OCI-LY1 (cell line): ENCODE measurements around the gene UTP20.

Source experiments
- H2AFZ ChIP-seq: fragments of 200-600 bp; sonication (generic), shearing (Covaris generic); 2 replicates; pipeline ENCODE4 v1.6.0; 2014; ENCODE audit warnings: antibody characterized with exemption, mild to moderate bottlenecking, low read length
- H3F3A ChIP-seq: fragments of 200-600 bp; sonication (generic), shearing (Covaris generic); 2 replicates; pipeline ENCODE4 v1.6.0; 2014; ENCODE audit warnings: mild to moderate bottlenecking, antibody characterized with exemption, low read length, moderate library complexity; ENCODE audit not compliant: insufficient read depth
- H3K27ac ChIP-seq: fragments of 200-600 bp; sonication (generic); 2 replicates; pipeline ENCODE4 v1.5.1; 2014; ENCODE audit warnings: low read length, mixed run types, mild to moderate bottlenecking, low read depth; ENCODE audit not compliant: poor library complexity, severe bottlenecking
- H3K27me3 ChIP-seq: fragments of 200-600 bp; sonication (generic); 2 replicates; pipeline ENCODE4 v1.6.0; 2014; ENCODE audit warnings: antibody characterized with exemption, mild to moderate bottlenecking, low read length, moderate library complexity; ENCODE audit not compliant: insufficient read depth
- H3K36me3 ChIP-seq: fragments of 200-600 bp; sonication (generic); 2 replicates; pipeline ENCODE4 v1.6.1; 2014; ENCODE audit warnings: mild to moderate bottlenecking, antibody characterized with exemption, low read length, moderate library complexity, mixed read lengths; ENCODE audit not compliant: insufficient read depth
- H3K4me1 ChIP-seq: fragments of 200-600 bp; sonication (generic); 2 replicates; pipeline ENCODE4 v1.5.1; 2014; ENCODE audit warnings: mild to moderate bottlenecking, low read length, moderate library complexity; ENCODE audit not compliant: insufficient read depth, severe bottlenecking
- H3K4me2 ChIP-seq: fragments of 200-600 bp; sonication (generic), shearing (Covaris generic); 2 replicates; pipeline ENCODE4 v1.6.1; 2014; ENCODE audit warnings: low read length
- H3K4me3 ChIP-seq: fragments of 200-600 bp; sonication (generic); 2 replicates; pipeline ENCODE4 v1.5.1; 2014; ENCODE audit warnings: low read length, low read depth, mild to moderate bottlenecking, mixed read lengths; ENCODE audit not compliant: poor library complexity, severe bottlenecking
- H3K79me2 ChIP-seq: fragments of 200-600 bp; shearing (Covaris generic); 2 replicates; pipeline ENCODE4 v1.6.1; 2016; ENCODE audit warnings: mixed run types, low read length, mixed read lengths; ENCODE audit not compliant: insufficient read depth
- H3K9ac ChIP-seq: fragments of 200-600 bp; sonication (generic), shearing (Covaris generic); 2 replicates; pipeline ENCODE4 v1.6.1; 2014; ENCODE audit warnings: mild to moderate bottlenecking, low read length, mixed read lengths
- H3K9me2 ChIP-seq: fragments of 200-600 bp; sonication (generic), shearing (Covaris generic); 2 replicates; pipeline ENCODE4 v1.6.1; 2014; ENCODE audit warnings: low read depth, mild to moderate bottlenecking, low read length, mixed read lengths
- H3K9me3 ChIP-seq: fragments of 200-600 bp; shearing (Covaris generic); 2 replicates; pipeline ENCODE4 v1.6.1; 2014; ENCODE audit warnings: low read length, mixed read lengths
- H4K20me1 ChIP-seq: fragments of 200-600 bp; sonication (generic), shearing (Covaris generic); 2 replicates; pipeline ENCODE4 v1.6.0; 2016; ENCODE audit warnings: mild to moderate bottlenecking, low read length; ENCODE audit not compliant: insufficient read depth
- EZH2 ChIP-seq: fragments of 200-600 bp; sonication (generic), shearing (Covaris generic); IDR thresholded peaks from 2 replicates; pipeline ENCODE4 v1.8.0; 2017; ENCODE audit warnings: borderline replicate concordance, mixed run types, mild to moderate bottlenecking, antibody characterized with exemption, low read length, moderate library complexity, mixed read lengths
- TF ChIP-seq, protein P1 (sequence below): fragments of 200-600 bp; sonication (generic), shearing (Covaris generic); IDR thresholded peaks from 2 replicates; pipeline ENCODE4 v1.5.1; 2017; ENCODE audit warnings: mild to moderate bottlenecking, antibody characterized with exemption, low read length, moderate library complexity, mixed read lengths

Gene UTP20

GRCh38 chr12:101267111-101267510 lies 12.8 kb upstream of the UTP20 start:
- H3K9me3 ChIP-seq: no peaks in the 10 kb centered on the region
- no peak overlapping the region for H3K27ac ChIP-seq
- no peak overlapping the region for H3K9ac ChIP-seq
- no peak for TF ChIP-seq EZH2
- TF ChIP-seq, protein P1, sequence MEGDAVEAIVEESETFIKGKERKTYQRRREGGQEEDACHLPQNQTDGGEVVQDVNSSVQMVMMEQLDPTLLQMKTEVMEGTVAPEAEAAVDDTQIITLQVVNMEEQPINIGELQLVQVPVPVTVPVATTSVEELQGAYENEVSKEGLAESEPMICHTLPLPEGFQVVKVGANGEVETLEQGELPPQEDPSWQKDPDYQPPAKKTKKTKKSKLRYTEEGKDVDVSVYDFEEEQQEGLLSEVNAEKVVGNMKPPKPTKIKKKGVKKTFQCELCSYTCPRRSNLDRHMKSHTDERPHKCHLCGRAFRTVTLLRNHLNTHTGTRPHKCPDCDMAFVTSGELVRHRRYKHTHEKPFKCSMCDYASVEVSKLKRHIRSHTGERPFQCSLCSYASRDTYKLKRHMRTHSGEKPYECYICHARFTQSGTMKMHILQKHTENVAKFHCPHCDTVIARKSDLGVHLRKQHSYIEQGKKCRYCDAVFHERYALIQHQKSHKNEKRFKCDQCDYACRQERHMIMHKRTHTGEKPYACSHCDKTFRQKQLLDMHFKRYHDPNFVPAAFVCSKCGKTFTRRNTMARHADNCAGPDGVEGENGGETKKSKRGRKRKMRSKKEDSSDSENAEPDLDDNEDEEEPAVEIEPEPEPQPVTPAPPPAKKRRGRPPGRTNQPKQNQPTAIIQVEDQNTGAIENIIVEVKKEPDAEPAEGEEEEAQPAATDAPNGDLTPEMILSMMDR: no peak
- no peak overlapping the region for H3K4me2 ChIP-seq
- H3K36me3 ChIP-seq: no peaks in the 10 kb centered on the region
- H3K79me2 ChIP-seq: no peaks in the 10 kb centered on the region
- H3K4me1 ChIP-seq: no peaks in the 10 kb centered on the region
- no peaks in the 10 kb centered on the region for H4K20me1 ChIP-seq
- H3K9me2 ChIP-seq: no peaks in the 10 kb centered on the region
- no peaks in the 10 kb centered on the region for H3K27me3 ChIP-seq
- H3F3A ChIP-seq: no peaks in the 10 kb centered on the region
- no peak overlapping the region for H3K4me3 ChIP-seq
- H2AFZ ChIP-seq: no peak overlapping the region

- TF ChIP-seq, protein P1: no peak
- TF ChIP-seq EZH2: no peak
- H4K20me1 ChIP-seq: no peaks in the 10 kb centered on the region
- no peaks in the 10 kb centered on the region for H3K79me2 ChIP-seq
- no peaks in the 10 kb centered on the region for H3K27me3 ChIP-seq
- H3K4me3 ChIP-seq: no peak overlapping the region
- H3K9ac ChIP-seq: no peak overlapping the region
- no peaks in the 10 kb centered on the region for H3K9me2 ChIP-seq
- no peak overlapping the region for H3K27ac ChIP-seq
- no peaks in the 10 kb centered on the region for H3K36me3 ChIP-seq
- H3K4me2 ChIP-seq: no peak overlapping the region
- H3K4me1 ChIP-seq: peaks cover 13% of the 10 kb centered on the region
- H3K9me3 ChIP-seq: no peaks in the 10 kb centered on the region
- H2AFZ ChIP-seq: no peak overlapping the region
- H3F3A ChIP-seq: no peaks in the 10 kb centered on the region
Observed at GRCh38 chr12:101276433-101276832, 3.5 kb upstream of the UTP20 start.

DNA sequence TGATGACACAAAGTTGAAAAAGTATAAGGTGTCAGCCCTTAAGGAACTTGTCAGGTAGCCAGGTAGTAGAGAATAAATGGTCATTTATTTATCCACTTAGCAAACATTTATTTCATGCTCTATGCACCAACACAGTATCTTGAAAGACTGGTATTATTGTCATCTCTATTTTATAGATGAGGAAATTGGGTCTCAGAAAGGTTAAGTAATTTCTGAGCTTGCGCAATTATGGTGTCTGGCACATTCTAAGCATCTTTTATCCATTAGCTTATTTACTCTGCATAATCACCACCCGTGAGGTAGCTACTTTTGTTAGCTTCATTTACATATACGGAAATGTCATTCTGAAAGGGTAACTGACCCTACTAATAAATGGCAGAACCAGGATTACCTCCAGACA lies 2.5 kb upstream of the UTP20 start:
- no peaks in the 10 kb centered on the region for H3K27me3 ChIP-seq
- no peak overlapping the region for H2AFZ ChIP-seq
- H3K9ac ChIP-seq: no peak overlapping the region
- H3K27ac ChIP-seq: no peak overlapping the region
- H3K79me2 ChIP-seq: no peaks in the 10 kb centered on the region
- H4K20me1 ChIP-seq: no peaks in the 10 kb centered on the region
- no peaks in the 10 kb centered on the region for H3F3A ChIP-seq
- H3K36me3 ChIP-seq: peaks cover 1% of the 10 kb centered on the region; the same call in 1 of the 2 replicates
- no peaks in the 10 kb centered on the region for H3K9me3 ChIP-seq
- TF ChIP-seq, protein P1: no peak
- no peak for TF ChIP-seq EZH2
- H3K9me2 ChIP-seq: no peaks in the 10 kb centered on the region
- no peak overlapping the region for H3K4me2 ChIP-seq
- H3K4me3 ChIP-seq: no peak overlapping the region
- H3K4me1 ChIP-seq: peaks cover 13% of the 10 kb centered on the region
